Measurements from ENCODE around the gene ABCA4.

GRCh38 chr1:94084547-94084946 is 36.4 kb downstream of the ABCA4 start:
- TF ChIP-seq RARB (CRISPR knock-in tag; IDR thresholded peaks at IDR 0.05) (no peak), ISL1 (CRISPR knock-in tag; IDR thresholded peaks at IDR 0.05) (no peak), PATZ1 (CRISPR knock-in tag; IDR thresholded peaks at IDR 0.05; ENCODE audit: borderline replicate concordance) (no peak), TOX (CRISPR knock-in tag; IDR thresholded peaks at IDR 0.05; ENCODE audit: borderline replicate concordance) (no peak), ZNF70 (CRISPR knock-in tag; IDR thresholded peaks at IDR 0.05) (no peak), ARNTL (CRISPR knock-in tag; IDR thresholded peaks at IDR 0.05; ENCODE audit: borderline replicate concordance, low read depth) (no peak), ZFP30 (CRISPR knock-in tag; IDR thresholded peaks at IDR 0.05) (no peak), OSR1 (CRISPR knock-in tag; IDR thresholded peaks at IDR 0.05) (no peak), TCF4 (CRISPR knock-in tag; IDR thresholded peaks at IDR 0.05; ENCODE audit: borderline replicate concordance) (no peak), ZNF565 (CRISPR knock-in tag; conservative IDR thresholded peaks at IDR 0.05; ENCODE audit: low read depth) (no peak), ZFP3 (CRISPR knock-in tag; IDR thresholded peaks at IDR 0.05) (no peak), CSRNP3 (CRISPR knock-in tag; IDR thresholded peaks at IDR 0.05) (no peak), TSHZ2 (CRISPR knock-in tag; IDR thresholded peaks at IDR 0.05) (no peak)
- TF ChIP-seq, protein P1, sequence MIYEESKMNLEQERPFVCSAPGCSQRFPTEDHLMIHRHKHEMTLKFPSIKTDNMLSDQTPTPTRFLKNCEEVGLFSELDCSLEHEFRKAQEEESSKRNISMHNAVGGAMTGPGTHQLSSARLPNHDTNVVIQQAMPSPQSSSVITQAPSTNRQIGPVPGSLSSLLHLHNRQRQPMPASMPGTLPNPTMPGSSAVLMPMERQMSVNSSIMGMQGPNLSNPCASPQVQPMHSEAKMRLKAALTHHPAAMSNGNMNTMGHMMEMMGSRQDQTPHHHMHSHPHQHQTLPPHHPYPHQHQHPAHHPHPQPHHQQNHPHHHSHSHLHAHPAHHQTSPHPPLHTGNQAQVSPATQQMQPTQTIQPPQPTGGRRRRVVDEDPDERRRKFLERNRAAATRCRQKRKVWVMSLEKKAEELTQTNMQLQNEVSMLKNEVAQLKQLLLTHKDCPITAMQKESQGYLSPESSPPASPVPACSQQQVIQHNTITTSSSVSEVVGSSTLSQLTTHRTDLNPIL (CRISPR knock-in tag; IDR thresholded peaks at IDR 0.05; ENCODE audit: low read depth) = no peak

All from SK-N-SH treated with all-trans-retinoic acid at 6 μM for 48 hours (cell line).